GM06990 (cell line): ENCODE data around the gene GJA1.
"Not testable (repeated sequence)": the region's sequence is repeated elsewhere in the genome, so short reads cannot be mapped to it uniquely, and the experiment has no call there.

Experiments
- DNase-seq: peaks from one replicate; pipeline ENCODE4 v3.0.0-alpha.2; 2011; ENCODE audit not compliant: insufficient read length; ENCODE audit errors: extremely low read depth
- H3K27me3 ChIP-seq: replicated peaks from 2 replicates; pipeline ENCODE4 v1.6.0; 2011; ENCODE audit warnings: low read length; ENCODE audit not compliant: control insufficient read depth, insufficient read depth
- H3K36me3 ChIP-seq: 2 replicates; pipeline ENCODE4 v1.5.1; 2011; ENCODE audit warnings: low read length; ENCODE audit not compliant: control insufficient read depth, insufficient read depth
- H3K4me3 ChIP-seq: replicated peaks from 2 replicates; pipeline ENCODE4 v1.5.1; 2011; ENCODE audit warnings: low read depth, mild to moderate bottlenecking, control low read depth, low read length
- CTCF ChIP-seq: IDR thresholded peaks from 2 replicates; pipeline ENCODE4 v1.5.1; 2011; ENCODE audit warnings: low read length, control low read depth, mild to moderate bottlenecking, inconsistent platforms; ENCODE audit not compliant: insufficient read depth, poor library complexity, severe bottlenecking

The GJA1 gene

DNA sequence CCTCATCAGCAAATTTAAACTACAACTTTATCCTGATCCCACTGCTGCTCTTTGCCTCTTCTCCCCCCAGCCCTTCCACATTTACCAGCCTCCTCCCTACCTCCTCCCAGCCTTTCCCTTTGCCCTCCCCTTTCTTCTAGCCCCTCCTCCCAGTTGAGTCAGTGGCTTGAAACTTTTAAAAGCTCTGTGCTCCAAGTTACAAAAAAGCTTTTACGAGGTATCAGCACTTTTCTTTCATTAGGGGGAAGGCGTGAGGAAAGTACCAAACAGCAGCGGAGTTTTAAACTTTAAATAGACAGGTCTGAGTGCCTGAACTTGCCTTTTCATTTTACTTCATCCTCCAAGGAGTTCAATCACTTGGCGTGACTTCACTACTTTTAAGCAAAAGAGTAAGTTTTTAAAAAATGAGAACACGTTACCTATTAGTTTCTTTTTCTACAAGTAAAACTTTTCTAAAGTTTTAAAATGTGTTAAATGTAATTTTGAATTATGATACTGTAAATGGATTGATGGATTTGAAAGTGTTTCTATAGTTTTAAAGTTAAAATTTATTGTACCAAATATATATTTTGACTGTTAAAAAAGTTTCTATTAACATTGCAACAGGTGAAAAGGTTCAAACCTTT is at the start of gene GJA1:
TSS of gene GJA1 (plus strand) at position 203 of the 626 bp plus-strand sequence. CDS start 11,202 bp downstream, outside the sequence.
- TF ChIP-seq CTCF: no peak
- no peaks in the 10 kb centered on the region for H3K36me3 ChIP-seq
- H3K4me3 ChIP-seq: no peak within 1 kb of the TSS; the same call in 1 of the 2 replicates
- H3K27me3 ChIP-seq: no peaks in the 10 kb centered on the region
- DNase-seq: no peak

DNA sequence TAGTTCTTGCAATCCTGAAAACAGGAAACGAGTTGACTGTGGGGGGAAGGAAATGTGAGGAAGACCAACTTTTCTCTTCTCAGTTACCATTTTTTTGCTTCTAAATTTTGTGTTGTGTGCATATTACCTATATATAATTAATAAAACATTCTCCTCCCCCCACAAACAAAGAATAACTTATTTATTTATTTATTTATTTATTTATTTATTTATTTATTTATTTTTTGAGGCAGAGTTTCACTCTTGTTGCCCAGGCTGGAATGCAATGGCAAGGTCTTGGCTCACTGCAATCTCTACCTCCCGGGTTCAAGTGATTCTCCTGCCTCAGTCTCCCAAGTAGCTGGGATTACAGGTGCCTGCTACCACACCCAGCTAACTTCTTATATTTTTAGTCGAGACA is 48.9 kb upstream of the GJA1 start:
- not testable (repeated sequence) for H3K36me3 ChIP-seq, H3K27me3 ChIP-seq, H3K4me3 ChIP-seq, DNase-seq

DNA sequence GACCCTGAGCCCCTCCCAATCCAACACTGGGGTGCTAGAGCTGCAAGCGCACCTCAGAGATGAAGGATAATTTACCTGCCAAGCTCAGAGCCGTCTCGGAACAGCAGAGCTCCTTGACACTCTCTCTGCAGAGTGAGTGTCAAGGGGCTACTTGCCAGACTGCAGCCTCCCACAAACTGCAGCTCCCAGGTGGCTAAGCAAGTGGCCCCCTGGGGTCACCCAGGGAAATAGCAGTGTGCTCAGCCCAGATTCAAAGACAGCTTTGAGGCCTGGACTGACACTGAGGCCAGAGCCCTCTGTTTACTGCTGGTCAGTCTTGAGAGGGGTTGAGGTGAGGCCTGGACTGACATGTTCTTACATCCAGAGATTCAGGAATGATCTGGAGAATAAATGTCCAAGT is 46.0 kb upstream of the GJA1 start:
- H3K27me3 ChIP-seq: no peaks in the 10 kb centered on the region
- H3K4me3 ChIP-seq: no peak overlapping the region
- DNase-seq: no peak
- no peak for TF ChIP-seq CTCF
- H3K36me3 ChIP-seq: no peaks in the 10 kb centered on the region

DNA sequence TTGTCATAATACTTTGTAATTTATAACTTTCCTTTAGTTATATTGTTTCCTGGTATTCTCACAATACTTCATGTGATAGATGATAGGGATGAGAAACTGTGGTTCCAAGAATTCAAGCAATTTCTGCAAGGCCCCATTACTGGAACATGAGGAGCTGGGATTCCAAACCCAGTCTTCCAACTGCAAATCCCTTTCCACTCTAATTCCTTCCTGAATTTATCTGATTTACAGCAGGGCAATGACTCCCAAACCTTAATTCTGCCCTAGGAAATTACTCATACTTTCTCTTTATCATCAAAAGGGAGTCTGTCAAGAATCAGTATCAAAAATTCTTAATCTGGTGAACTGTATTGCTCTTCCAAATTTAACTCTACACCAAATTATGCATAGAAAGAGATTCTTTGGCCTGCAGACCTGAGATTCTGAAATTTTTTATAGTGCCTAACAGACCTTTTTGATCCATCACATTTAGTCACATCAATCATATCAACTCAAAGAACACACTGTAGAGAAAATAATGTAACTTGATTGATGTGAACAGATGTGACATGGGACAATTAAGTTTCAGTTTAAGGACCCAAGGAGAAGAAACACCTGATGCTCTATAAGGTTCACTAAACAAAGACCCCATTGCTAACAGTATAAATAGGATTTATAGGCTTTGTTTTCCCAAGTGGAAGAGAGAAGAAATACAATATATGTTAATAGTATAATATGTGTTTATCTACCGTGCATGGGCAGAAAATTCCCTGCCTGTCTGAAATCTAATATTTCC is 41.5 kb upstream of the GJA1 start:
- Histone ChIP-seq H3K36me3 (no peaks in the 10 kb centered on the region), H3K27me3 (no peaks in the 10 kb centered on the region), H3K4me3 (no peak overlapping the region)
- TF ChIP-seq CTCF: no peak
- DNase-seq: no peak

- DNase-seq: no peak
- Histone ChIP-seq H3K36me3 (no peaks in the 10 kb centered on the region), H3K27me3 (no peaks in the 10 kb centered on the region), H3K4me3 (no peak overlapping the region)
- no peak for TF ChIP-seq CTCF
Measured at GRCh38 chr6:121395736-121396135, 39.7 kb upstream of the GJA1 start.

- DNase-seq, H3K4me3 ChIP-seq, H3K36me3 ChIP-seq, H3K27me3 ChIP-seq: not testable (repeated sequence)
Measured at GRCh38 chr6:121397188-121397587, 38.3 kb upstream of the GJA1 start.
